A549 (cell line): ENCODE results near the gene LPAR1. TPM values are rescaled to one million over a fixed set of nuclear protein-coding genes. Genes with fewer than 3 reads are reported as not detected.

Source experiments
- ATAC-seq, 2 experiments: fragments of 200-7000 bp in 1 of 2; fragments of >200 bp in 1 of 2; cut with Nextera tagmentation in 1 of 2; cut with Tn5 transposase in 1 of 2; 3 replicates each; pipeline versions ENCODE4 v1.8.0 to v1.9.1; 2018 to 2020; ENCODE audit warnings: mild to moderate bottlenecking in 1 of 2, moderate library complexity in 1 of 2
- CTCF ChIA-PET: fragments of 300-600 bp; sonication (Branson Sonifier 250); formaldehyde crosslinking; extraction: SDS; loops from one replicate; lab custom pipeline; 2021; ENCODE audit warnings: antibody characterized with exemption, inconsistent platforms; lab: Yijun Ruan, JAX
- POLR2A ChIA-PET: fragments of 350-600 bp; formaldehyde crosslinking; extraction: SDS; loops from one replicate; lab custom pipeline; 2021; ENCODE audit warnings: antibody characterized with exemption, inconsistent platforms; lab: Yijun Ruan, JAX
- DNase-seq, 2 experiments: peaks; one replicate each; pipeline versions ENCODE4 v3.0.0 to v3.0.0-alpha.2; 2011 to 2016; ENCODE audit warnings: low read depth in 1 of 2, low spot score in 1 of 2
- FAIRE-seq: peaks from 2 replicates; lab custom pipeline; 2011; peaks lifted over from hg19 to GRCh38; lab: Jason Lieb, UNC
- H3K27ac ChIP-seq, 2 experiments: fragments of >200 bp; sonication (Bioruptor Twin); formaldehyde crosslinking; 3 replicates each; pipeline ENCODE4 v1.5.1; 2016 to 2017
- H3K4me1 ChIP-seq: fragments of >200 bp; sonication (Bioruptor Twin); formaldehyde crosslinking; 3 replicates; pipeline ENCODE4 v1.6.1; 2016
- H3K4me2 ChIP-seq: fragments of >200 bp; sonication (Bioruptor Twin); formaldehyde crosslinking; 3 replicates; pipeline ENCODE4 v1.6.1; 2016
- H3K4me3 ChIP-seq: fragments of >200 bp; sonication (Bioruptor Twin); formaldehyde crosslinking; 3 replicates; pipeline ENCODE4 v1.5.1; 2016
- H3K9me3 ChIP-seq: fragments of >200 bp; sonication (Bioruptor Twin); formaldehyde crosslinking; 3 replicates; pipeline ENCODE4 v1.6.1; 2016
- CBX2 ChIP-seq: fragments of 200-600 bp; sonication (generic); IDR thresholded peaks from 2 replicates; pipeline ENCODE4 v1.6.1; 2016; ENCODE audit warnings: low read depth, mild to moderate bottlenecking, borderline replicate concordance
- CEBPB ChIP-seq, 2 experiments: fragments of >200 bp in 1 of 2; sonication (Bioruptor Twin) in 1 of 2; formaldehyde crosslinking in 1 of 2; IDR thresholded peaks; 2 replicates each; pipeline ENCODE4 v1.6.1; 2012 to 2016
- E2F6 ChIP-seq: IDR thresholded peaks from 2 replicates; pipeline ENCODE4 v1.6.1; 2012; ENCODE audit warnings: low read depth, borderline replicate concordance
- EHF ChIP-seq: fragments of 250-450 bp; sonication (Bioruptor Pico); IDR thresholded peaks from 2 replicates; pipeline ENCODE4 v1.5.0; 2020; ENCODE audit warnings: mild to moderate bottlenecking
- ELK1 ChIP-seq: fragments of 150-350 bp; IDR thresholded peaks from 2 replicates; pipeline ENCODE4 v1.6.1; 2014; ENCODE audit warnings: low read depth, mild to moderate bottlenecking, low read length
- EP300 ChIP-seq, 2 experiments: fragments of >200 bp; sonication (Bioruptor Twin); formaldehyde crosslinking; IDR thresholded peaks; 2 replicates in 1 of 2; 3 replicates in 1 of 2; pipeline ENCODE4 v1.6.1; 2016 to 2017
- FOSB ChIP-seq: fragments of 250-450 bp; sonication (Bioruptor Pico); IDR thresholded peaks from 2 replicates; pipeline ENCODE4 v1.5.0; 2020; ENCODE audit warnings: mild to moderate bottlenecking, moderate library complexity
- FOXS1 ChIP-seq: fragments of 250-450 bp; sonication (Bioruptor Pico); IDR thresholded peaks from 2 replicates; pipeline ENCODE4 v1.5.0; 2020; ENCODE audit warnings: mild to moderate bottlenecking, moderate library complexity
- HOXB5 ChIP-seq: fragments of 250-450 bp; sonication (Bioruptor Pico); IDR thresholded peaks from 2 replicates; pipeline ENCODE4 v1.5.0; 2020; ENCODE audit warnings: mild to moderate bottlenecking, moderate library complexity
- MYC ChIP-seq: IDR thresholded peaks from 2 replicates; pipeline ENCODE4 v1.6.1; 2012; ENCODE audit warnings: mild to moderate bottlenecking, inconsistent platforms, low read length, improper control_type of control experiment, borderline replicate concordance
- NR3C1 ChIP-seq: fragments of >200 bp; sonication (Bioruptor Twin); formaldehyde crosslinking; IDR thresholded peaks from 3 replicates; pipeline ENCODE4 v1.6.1; 2017
- PBX3 ChIP-seq: IDR thresholded peaks from 2 replicates; pipeline ENCODE4 v1.6.1; 2012
- POLR2A ChIP-seq: IDR thresholded peaks from 2 replicates; pipeline ENCODE4 v1.6.1; 2012; ENCODE audit warnings: mild to moderate bottlenecking, low read length
- RAD21 ChIP-seq, 2 experiments: fragments of >200 bp in 1 of 2; sonication (Bioruptor Twin) in 1 of 2; formaldehyde crosslinking in 1 of 2; IDR thresholded peaks in 1 of 2; conservative IDR thresholded peaks in 1 of 2; 2 replicates in 1 of 2; 3 replicates in 1 of 2; pipeline ENCODE4 v1.6.1; 2012 to 2018; ENCODE audit warnings: inconsistent platforms in 1 of 2
- REST ChIP-seq: fragments of 200-600 bp; sonication (generic); IDR thresholded peaks from 2 replicates; pipeline ENCODE4 v1.6.1; 2016; ENCODE audit warnings: antibody characterized with exemption, mild to moderate bottlenecking, moderate library complexity
- ZFP36 ChIP-seq: fragments of 450-650 bp; IDR thresholded peaks from 2 replicates; pipeline ENCODE4 v1.6.1; 2014; ENCODE audit warnings: borderline replicate concordance; ENCODE audit not compliant: partially characterized antibody
- WGBS: methylation state at CpG from one replicate; pipeline ENCODE4 v1.1.6; 2017; ENCODE audit errors: missing lambda C conversion rate; 5-methylcytosine and 5-hydroxymethylcytosine counted together
- polyA plus RNA-seq, 4 experiments: library from polyadenylated mRNA; depleted of rRNA in 3 of 4; stranded (reverse); fragments of >200 nt; fragmentation: RNase III in 1 of 4; extraction: RNeasy Plus Mini Kit Qiagen cat#74134 plus additional on column Dnase treatment in 1 of 4; gene quantifications; 2 replicates in 3 of 4; 3 replicates in 1 of 4; pipeline ENCODE4 v1.2.3, GENCODE V29; 2011 to 2017

LPAR1 gene
- polyA plus RNA-seq, 2 of the 4 experiments (the other 2 are of a cell fraction): 15.8 to 33.7 TPM

- Histone ChIP-seq H3K9me3 (peaks cover 25% of the 10 kb centered on the region), H3K4me2 (no peak overlapping the region), H3K4me3 (no peak overlapping the region), H3K4me1 (no peaks in the 10 kb centered on the region; the same call in 2 of the 3 replicates), H3K27ac (no peak overlapping the region)
- no peak for ATAC-seq
- CTCF ChIA-PET: no interaction called here
- POLR2A ChIA-PET: no interaction called here
- DNase-seq: no peak
- FAIRE-seq: no peak
- TF ChIP-seq ZFP36: no peak
- no peak for TF ChIP-seq PBX3
- TF ChIP-seq CBX2: no peak
- TF ChIP-seq EP300 (IDR thresholded peaks at IDR 0.05): no peak
- TF ChIP-seq E2F6: no peak
- no peak for TF ChIP-seq CEBPB (IDR thresholded peaks at IDR 0.05)
- no peak for TF ChIP-seq FOXS1 (CRISPR knock-in tag)
- no peak for TF ChIP-seq FOSB
- no peak for TF ChIP-seq NR3C1
- TF ChIP-seq HOXB5 (CRISPR knock-in tag): no peak
- WGBS: 85% methylated on average over 7 of the region's 7 CpGs
Observed at GRCh38 chr9:110898358-110898757, 139.9 kb downstream of the LPAR1 start.

GRCh38 chr9:110897943-110898342 is 140.3 kb downstream of the LPAR1 start:
- TF ChIP-seq CBX2: no peak
- no peak for TF ChIP-seq PBX3
- TF ChIP-seq HOXB5 (CRISPR knock-in tag): no peak
- TF ChIP-seq REST: no peak
- no peak for TF ChIP-seq MYC
- TF ChIP-seq EHF (CRISPR knock-in tag): no peak
- TF ChIP-seq ELK1: no peak
- no peak for TF ChIP-seq RAD21 (conservative IDR thresholded peaks at IDR 0.05 in 1 of 2, IDR thresholded peaks at IDR 0.05 in 1 of 2)
- no peak for TF ChIP-seq POLR2A
- CTCF ChIA-PET: no interaction called here
- POLR2A ChIA-PET: no interaction called here
- FAIRE-seq (no peak), ATAC-seq (no peak), DNase-seq (no peak)
- no peak overlapping the region for H3K4me3 ChIP-seq
- H3K4me2 ChIP-seq: no peak overlapping the region
- 81% methylated on average over 1 of the region's 1 CpG for WGBS
- H3K27ac ChIP-seq: no peak overlapping the region
- H3K4me1 ChIP-seq: no peaks in the 10 kb centered on the region; the same call in 2 of the 3 replicates
- H3K9me3 ChIP-seq: peaks cover 21% of the 10 kb centered on the region
